NCI-H2107 treated with DMSO at 0.1 percent for 48 hours (cell line): Measurements from ENCODE around the gene ITPR3.

ENCODE experiments used
- DNase-seq: peaks from one replicate; lab custom pipeline; 2025; ENCODE audit not compliant: unreplicated experiment; lab: John Stamatoyannopoulos, UW

Gene ITPR3

GRCh38 chr6:33727932-33728331 is 106.8 kb downstream of the ITPR3 start:
- no peak for DNase-seq

GRCh38 chr6:33728438-33728837 is 107.3 kb downstream of the ITPR3 start:
- no peak for DNase-seq

GRCh38 chr6:33729059-33729458 is 107.9 kb downstream of the ITPR3 start:
- no peak for DNase-seq

- DNase-seq, result no peak
Observed at GRCh38 chr6:33730611-33731010, 109.5 kb downstream of the ITPR3 start.

GRCh38 chr6:33731035-33731434 is 109.9 kb downstream of the ITPR3 start:
- no peak for DNase-seq

DNA sequence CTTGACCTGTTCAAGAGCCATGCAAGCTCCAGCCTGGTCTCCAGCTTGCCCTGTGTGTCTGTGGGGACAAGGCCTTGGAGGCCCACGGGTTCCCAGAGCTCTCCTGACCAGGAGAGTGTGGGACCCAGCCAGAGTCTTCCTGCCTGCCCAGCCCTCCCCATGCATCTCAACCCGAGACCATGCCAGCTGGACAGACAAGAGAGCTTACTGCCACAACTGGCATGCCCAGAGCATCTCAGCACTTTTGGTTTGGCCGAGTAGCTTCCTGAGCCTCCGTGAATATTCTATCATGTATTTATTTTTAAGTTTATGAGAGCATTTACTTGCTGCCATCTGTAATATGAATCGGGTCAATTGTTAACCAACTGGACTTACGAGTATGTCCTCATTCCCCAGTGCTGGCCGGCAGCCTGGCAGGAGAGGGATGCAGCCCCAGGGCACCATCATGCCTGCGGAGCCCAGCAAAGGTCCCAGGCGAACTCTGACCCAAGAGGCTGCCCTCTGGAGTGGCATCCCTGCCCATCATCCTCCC is 110.7 kb downstream of the ITPR3 start:
- DNase-seq, result no peak

DNA sequence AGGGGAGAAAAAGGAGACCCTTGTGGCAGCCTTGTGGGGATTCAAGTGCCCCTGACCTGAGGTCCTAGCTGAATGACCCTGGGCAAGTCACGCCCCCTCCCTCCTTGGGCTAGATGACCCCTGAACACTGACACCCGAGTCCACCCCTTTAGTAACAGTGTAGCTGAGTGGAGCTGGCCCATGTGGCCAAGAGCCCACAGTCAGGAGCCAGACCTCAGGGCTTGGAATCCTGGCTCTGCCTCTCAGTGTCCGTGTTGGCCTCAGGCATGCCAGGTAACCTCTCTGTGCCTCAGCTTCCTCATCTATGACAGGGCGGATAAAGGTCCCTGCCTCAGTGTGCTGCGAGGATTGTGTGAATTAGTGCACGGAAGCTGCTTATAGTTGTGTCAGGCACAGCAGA is 111.3 kb downstream of the ITPR3 start:
- no peak for DNase-seq

- DNase-seq, result no peak
Observed at GRCh38 chr6:33732817-33733708, 111.9 kb downstream of the ITPR3 start.

DNA sequence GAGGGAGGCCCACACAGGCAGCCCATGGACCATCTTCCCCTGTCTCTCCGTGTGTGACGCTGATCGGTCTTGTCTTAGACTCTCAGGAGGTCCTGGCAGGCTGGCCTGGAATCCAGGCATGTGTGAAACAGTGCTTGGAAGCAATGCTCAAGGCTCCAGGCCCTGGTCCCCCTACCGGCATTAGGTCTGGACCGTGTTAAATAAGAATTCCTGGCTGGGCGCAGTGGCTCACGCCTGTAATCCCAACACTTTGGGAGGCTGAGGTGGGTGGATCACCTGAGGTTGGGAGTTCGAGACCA is 112.5 kb downstream of the ITPR3 start:
- no peak for DNase-seq

DNA sequence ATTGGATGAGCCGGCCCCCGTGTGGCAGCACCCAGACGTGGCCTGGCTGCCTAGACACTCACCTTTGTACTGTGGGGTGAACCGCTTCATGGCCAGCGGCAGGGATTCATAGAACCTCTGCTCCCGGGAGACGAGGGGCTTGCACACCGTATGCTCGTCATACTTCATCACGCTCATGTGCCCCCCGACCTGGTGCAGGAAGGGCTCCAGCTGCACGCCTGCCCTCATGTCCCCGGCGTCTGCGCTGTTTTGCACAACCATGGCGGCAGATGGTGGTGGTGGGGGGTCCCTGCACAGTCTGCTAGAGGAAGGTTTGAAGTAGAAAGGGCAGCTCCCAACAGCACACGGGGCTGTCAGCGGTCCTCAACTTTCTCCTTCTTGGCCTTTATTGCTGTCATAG is 114.1 kb downstream of the ITPR3 start:
- no peak for DNase-seq

DNA sequence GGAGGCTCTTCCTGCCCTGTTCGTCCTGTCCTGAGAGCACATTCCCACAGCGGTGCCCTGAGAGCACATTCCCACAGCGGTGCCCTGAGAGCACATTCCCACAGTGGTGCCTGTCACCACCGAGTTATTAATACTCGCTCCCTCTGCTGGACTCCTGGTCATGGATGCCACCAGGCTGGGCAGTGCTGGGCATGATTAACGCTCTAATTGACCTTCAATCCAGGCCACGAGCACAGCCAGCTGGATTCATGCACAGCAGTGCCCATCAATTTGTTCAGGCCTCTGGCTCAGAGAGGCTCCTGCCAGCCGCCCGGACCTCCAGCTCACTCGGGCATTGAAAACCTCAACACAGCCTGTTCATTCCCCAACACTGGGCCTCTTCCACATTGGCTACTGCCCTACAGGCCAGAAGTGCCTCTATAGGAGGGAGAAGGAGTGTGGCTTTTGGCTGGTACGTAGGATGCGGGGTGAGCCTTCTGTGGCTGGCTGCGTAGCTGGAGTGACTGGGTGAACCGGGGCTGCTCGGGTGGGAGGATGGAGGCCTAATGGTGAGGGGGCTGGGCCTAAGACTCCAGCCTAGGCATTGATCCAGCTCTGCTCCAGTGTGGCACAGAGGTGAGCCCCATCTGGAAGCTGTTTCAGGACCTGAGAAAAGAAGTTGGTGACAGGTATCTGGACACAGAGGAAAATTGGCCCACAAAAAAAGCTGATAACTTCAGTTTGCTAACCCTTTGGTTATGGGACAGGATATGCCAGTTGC is 116.3 kb downstream of the ITPR3 start:
- DNase-seq, result no peak

DNA sequence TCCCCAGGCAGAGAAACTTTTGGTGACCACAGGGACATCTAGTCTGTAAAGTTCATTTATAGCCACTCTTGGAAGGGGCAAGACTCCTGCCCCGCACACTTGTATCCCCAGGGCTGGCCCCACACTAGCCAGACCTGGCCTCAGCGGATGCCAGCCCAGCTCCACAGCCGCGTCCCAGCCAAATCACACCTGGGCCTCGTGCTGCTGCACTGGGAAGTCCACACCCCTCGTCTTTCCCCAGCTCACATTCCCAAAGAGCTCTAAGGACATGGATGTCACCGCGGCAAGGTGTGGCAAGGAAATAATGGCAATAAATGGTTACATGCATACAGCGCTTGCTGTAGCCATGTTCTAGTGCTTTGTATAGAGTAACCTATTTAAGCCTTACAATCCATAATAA is 117.0 kb downstream of the ITPR3 start:
- no peak for DNase-seq

- no peak for DNase-seq
Observed at GRCh38 chr6:33738879-33739278, 117.8 kb downstream of the ITPR3 start.

GRCh38 chr6:33739571-33739970 is 118.4 kb downstream of the ITPR3 start:
- DNase-seq, result no peak

DNA sequence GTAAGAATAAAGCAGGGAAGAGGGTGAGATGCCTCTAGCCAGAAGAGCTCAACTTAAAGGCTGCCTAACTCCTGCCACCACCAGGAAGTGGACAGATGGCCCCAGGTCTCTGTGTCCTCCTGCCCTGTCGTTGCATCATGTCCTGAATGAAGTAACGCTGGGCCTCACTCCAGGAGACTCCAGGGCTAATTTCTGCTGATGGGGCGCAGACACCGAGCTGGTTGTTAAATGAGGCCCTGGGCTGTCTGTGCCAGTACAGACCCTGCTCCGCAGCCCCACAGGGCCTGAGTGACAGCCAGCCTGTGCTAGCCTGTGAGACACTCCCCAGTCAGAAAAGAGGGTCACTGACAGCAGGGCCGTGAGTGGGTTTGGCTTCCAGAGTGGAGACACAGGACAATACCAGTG is 119.1 kb downstream of the ITPR3 start:
- no peak for DNase-seq

- no peak for DNase-seq
Observed at GRCh38 chr6:33740794-33741193, 119.7 kb downstream of the ITPR3 start.

GRCh38 chr6:33742092-33742491 is 121.0 kb downstream of the ITPR3 start:
- DNase-seq, result no peak

DNA sequence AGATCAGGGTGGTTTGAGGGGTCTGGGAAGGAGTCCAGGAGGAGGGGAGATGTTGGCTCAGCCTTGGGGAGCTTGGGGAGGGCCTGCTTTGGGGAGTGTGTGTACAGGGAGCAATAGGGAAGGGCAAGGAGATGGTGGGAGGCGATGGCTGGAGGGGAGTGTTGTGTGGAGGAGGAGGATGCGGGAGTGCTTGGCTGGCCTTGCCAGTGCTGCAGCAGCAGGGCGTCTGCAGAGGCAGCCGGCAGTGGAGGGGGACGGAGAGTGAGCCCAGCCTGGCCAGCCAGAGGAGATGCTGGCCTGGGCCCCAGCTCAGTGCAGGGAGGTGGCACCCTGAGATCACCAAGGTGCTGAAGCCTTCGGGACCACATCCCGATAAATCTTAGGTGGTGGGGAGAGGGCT is 121.7 kb downstream of the ITPR3 start:
- no peak for DNase-seq

DNA sequence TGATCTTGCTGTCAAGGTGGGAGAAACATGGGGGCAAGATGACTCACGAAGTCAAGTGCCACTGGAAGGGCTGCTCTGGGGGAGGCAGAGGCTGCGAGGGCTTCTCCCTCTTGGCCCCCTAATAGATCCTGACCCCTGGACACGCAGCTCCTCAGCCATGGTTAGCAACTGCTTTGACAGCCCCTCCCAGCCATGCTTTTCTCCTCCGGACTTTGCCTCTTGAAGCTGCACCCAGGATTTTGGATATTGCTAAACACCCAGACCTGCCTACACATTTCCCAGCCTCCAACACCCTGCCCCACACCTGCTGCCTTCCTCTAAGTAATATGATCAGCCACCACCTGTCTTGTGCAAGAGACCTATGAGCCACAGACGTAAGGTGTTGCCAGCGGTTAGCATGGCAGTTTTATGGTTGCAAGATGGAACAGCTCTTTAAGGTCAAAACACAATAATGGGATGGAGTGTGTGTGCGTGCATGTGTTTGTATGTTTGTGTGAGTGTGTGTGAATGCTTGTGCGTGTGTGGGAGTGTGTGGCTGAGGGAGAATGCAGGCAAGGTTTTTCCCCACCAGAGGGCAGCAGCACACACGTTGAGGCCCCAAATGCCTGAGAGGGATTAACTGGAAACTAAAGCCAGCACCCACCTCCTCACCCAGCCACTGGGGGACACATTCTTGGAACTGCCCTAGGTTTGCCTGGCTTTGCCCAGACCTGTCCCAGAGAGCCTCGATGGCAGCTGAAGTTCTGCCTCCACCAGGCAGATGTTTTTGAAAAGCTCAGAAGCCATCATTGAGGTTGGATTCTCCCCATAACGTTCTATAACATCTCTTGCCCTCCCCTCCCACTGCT is 123.1 kb downstream of the ITPR3 start:
- DNase-seq, result peak; percentile 92

DNA sequence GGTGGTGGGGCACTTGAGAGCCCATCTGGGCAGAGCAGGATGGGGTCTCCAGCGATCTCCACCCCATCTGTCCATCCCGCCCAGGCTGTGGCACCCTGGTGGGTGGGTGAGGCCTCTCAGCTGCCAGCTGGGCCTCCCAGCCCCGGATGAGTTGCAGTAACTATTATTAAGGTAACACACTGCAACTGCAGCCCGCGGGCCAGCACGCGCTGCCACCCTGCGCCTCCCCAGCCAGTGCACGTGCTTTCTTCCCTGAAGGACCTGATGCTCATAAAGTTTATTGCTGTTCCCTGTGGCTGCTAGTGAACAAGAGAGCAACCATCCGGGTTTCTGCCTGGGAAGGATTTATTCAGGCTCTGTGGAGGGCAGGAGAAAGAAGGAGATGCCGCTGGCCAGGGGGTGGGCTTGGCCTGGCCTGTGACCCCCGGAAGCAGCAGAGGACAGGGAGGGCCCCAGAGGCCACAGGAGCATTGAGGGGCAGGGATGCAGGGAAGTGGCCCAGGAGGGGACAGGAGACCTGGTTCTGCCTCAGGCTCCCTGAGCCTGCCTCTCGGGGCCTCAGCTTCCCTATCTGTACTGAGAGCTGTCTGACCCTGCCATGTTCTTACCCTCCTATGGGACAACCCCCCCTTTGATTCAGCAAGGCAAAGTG is 123.9 kb downstream of the ITPR3 start:
- peak; percentile 48 for DNase-seq

- DNase-seq, result no peak
Observed at GRCh38 chr6:33745548-33745947, 124.4 kb downstream of the ITPR3 start.
